HepG2 (cell line): ENCODE data around the gene GDPD4.

Source experiments
- BHLHE40 ChIP-seq: IDR thresholded peaks from 2 replicates; pipeline ENCODE4 v1.6.1; 2011; ENCODE audit warnings: low read length, improper control_type of control experiment
- CHCHD3 ChIP-seq: sonication (generic); formaldehyde crosslinking; IDR thresholded peaks from 2 replicates; pipeline ENCODE4 v1.8.0; 2022; ENCODE audit warnings: mild to moderate bottlenecking, missing genetic modification reagents, moderate library complexity
- CHD2 ChIP-seq: IDR thresholded peaks from 2 replicates; pipeline ENCODE4 v1.6.1; 2011; ENCODE audit warnings: low read depth, low read length, improper control_type of control experiment
- FOXA1 ChIP-seq, 2 experiments: fragments of 450-650 bp in 1 of 2; sonication (generic) in 1 of 2; formaldehyde crosslinking in 1 of 2; IDR thresholded peaks; 2 replicates each; pipeline versions ENCODE4 v1.4.0 to v1.6.1; 2016 to 2020; ENCODE audit warnings: missing genetic modification reagents in 1 of 2
- FOXM1 ChIP-seq: sonication (generic); formaldehyde crosslinking; IDR thresholded peaks from 2 replicates; pipeline ENCODE4 v1.5.0; 2020; ENCODE audit warnings: missing genetic modification reagents
- FOXP4 ChIP-seq: sonication (generic); formaldehyde crosslinking; IDR thresholded peaks from 2 replicates; pipeline ENCODE4 v1.4.0; 2020; ENCODE audit warnings: missing genetic modification reagents
- HNRNPLL ChIP-seq: fragments of 200-400 bp; formaldehyde crosslinking; IDR thresholded peaks from 2 replicates; pipeline ENCODE4 v1.6.1; 2017; ENCODE audit warnings: mild to moderate bottlenecking, low read depth, low read length; ENCODE audit not compliant: poor library complexity, severe bottlenecking
- MXI1 ChIP-seq: IDR thresholded peaks from 3 replicates; pipeline ENCODE4 v1.6.1; 2012; ENCODE audit warnings: low read depth, low read length, inconsistent platforms, borderline replicate concordance
- MYNN ChIP-seq: sonication (generic); formaldehyde crosslinking; IDR thresholded peaks from 2 replicates; pipeline ENCODE4 v1.4.0; 2020; ENCODE audit warnings: mild to moderate bottlenecking, low read depth, missing genetic modification reagents
- PAX8 ChIP-seq: sonication (generic); formaldehyde crosslinking; IDR thresholded peaks from 2 replicates; pipeline ENCODE4 v1.8.0; 2022; ENCODE audit warnings: mild to moderate bottlenecking, missing genetic modification reagents, borderline replicate concordance
- ZBTB25 ChIP-seq: IDR thresholded peaks from 2 replicates; pipeline ENCODE4 v1.6.1; 2018; ENCODE audit warnings: missing genetic modification reagents
- ZNF343 ChIP-seq: sonication (generic); formaldehyde crosslinking; IDR thresholded peaks from 2 replicates; pipeline ENCODE4 v1.4.0; 2020; ENCODE audit warnings: mild to moderate bottlenecking, missing genetic modification reagents
- TF ChIP-seq, protein P1 (sequence below): sonication (generic); formaldehyde crosslinking; IDR thresholded peaks from 2 replicates; pipeline ENCODE4 v1.5.0; 2020; ENCODE audit warnings: mild to moderate bottlenecking, missing genetic modification reagents, moderate library complexity

GRCh38 chr11:77325159-77325558 is 23.7 kb upstream of the GDPD4 start:
- no peak for TF ChIP-seq CHD2
- TF ChIP-seq FOXA1 (IDR thresholded peaks at IDR 0.05): no peak
- no peak for TF ChIP-seq FOXA1 (CRISPR knock-in tag; IDR thresholded peaks at IDR 0.05)
- no peak for TF ChIP-seq FOXM1
- no peak for TF ChIP-seq HNRNPLL
- TF ChIP-seq BHLHE40: no peak
- TF ChIP-seq MYNN (CRISPR knock-in tag): no peak
- no peak for TF ChIP-seq CHCHD3 (CRISPR knock-in tag)
- TF ChIP-seq FOXP4 (CRISPR knock-in tag): no peak
- no peak for TF ChIP-seq PAX8 (CRISPR knock-in tag)
- no peak for TF ChIP-seq ZNF343 (CRISPR knock-in tag)
- TF ChIP-seq MXI1: no peak
- TF ChIP-seq, protein P1, sequence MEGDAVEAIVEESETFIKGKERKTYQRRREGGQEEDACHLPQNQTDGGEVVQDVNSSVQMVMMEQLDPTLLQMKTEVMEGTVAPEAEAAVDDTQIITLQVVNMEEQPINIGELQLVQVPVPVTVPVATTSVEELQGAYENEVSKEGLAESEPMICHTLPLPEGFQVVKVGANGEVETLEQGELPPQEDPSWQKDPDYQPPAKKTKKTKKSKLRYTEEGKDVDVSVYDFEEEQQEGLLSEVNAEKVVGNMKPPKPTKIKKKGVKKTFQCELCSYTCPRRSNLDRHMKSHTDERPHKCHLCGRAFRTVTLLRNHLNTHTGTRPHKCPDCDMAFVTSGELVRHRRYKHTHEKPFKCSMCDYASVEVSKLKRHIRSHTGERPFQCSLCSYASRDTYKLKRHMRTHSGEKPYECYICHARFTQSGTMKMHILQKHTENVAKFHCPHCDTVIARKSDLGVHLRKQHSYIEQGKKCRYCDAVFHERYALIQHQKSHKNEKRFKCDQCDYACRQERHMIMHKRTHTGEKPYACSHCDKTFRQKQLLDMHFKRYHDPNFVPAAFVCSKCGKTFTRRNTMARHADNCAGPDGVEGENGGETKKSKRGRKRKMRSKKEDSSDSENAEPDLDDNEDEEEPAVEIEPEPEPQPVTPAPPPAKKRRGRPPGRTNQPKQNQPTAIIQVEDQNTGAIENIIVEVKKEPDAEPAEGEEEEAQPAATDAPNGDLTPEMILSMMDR (CRISPR knock-in tag): no peak
- TF ChIP-seq ZBTB25 (CRISPR knock-in tag): no peak
